CD4-positive, alpha-beta T cell treated with Interleukin-4 for 1 hour (primary cell): ENCODE data around the gene CYP27B1.

ENCODE experiments used
- DNase-seq, 2 donors: peaks; one replicate each; pipeline ENCODE4 v3.0.0-alpha.2; 2020 to 2022

Gene CYP27B1

DNA sequence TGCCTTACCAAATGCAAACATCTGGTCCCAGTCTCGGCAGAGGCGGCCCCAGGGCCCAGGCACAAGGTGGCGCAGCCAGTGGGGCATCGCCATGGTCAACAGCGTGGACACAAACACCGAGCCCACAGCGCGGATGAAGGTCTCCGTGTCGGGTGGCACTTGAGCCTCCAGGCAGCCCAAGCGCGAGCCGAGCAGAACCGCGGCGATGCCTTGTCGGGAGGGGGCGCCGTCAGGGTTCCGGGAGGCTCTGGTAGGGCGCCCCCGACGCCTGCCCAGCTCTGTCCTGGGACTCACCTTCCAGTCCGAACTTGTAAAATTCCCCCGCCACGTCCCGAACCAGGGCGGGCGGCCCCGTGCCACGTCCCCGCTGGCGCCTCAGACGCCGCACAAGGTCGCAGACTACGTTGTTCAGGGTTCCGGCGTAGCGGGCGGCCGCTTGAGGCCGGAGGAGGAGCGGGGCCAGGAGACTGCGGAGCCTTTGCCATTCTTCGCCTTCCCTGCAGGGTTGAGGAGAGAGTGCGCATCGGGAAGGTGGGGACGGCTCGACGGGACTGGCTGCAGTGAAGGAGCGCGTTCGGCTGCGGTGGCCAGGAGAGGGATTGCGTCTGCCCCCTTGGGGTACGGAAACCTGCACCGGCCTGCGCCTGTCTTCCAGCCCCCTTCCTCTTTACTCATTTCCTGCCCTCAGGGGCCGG is 1.7 kb downstream of the CYP27B1 start:
- DNase-seq, result peak; percentile 46 to 57

DNA sequence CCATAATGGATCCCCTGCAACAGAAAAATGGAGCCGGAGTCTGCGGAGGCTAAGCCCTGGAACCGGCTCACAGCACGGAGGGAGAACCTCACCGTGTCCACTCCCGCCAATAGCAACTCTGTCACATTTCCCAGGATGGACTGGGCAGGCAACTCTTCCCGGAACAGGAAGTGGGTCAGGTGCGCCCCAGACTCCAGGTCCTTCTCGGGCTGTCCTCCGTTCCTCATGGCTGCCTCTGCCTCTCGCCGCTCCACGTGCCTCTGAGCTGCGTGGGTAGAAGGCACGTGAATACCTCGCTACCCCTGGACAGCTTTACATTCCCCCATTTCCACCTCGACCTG is 2.2 kb downstream of the CYP27B1 start:
- DNase-seq, result no peak

DNA sequence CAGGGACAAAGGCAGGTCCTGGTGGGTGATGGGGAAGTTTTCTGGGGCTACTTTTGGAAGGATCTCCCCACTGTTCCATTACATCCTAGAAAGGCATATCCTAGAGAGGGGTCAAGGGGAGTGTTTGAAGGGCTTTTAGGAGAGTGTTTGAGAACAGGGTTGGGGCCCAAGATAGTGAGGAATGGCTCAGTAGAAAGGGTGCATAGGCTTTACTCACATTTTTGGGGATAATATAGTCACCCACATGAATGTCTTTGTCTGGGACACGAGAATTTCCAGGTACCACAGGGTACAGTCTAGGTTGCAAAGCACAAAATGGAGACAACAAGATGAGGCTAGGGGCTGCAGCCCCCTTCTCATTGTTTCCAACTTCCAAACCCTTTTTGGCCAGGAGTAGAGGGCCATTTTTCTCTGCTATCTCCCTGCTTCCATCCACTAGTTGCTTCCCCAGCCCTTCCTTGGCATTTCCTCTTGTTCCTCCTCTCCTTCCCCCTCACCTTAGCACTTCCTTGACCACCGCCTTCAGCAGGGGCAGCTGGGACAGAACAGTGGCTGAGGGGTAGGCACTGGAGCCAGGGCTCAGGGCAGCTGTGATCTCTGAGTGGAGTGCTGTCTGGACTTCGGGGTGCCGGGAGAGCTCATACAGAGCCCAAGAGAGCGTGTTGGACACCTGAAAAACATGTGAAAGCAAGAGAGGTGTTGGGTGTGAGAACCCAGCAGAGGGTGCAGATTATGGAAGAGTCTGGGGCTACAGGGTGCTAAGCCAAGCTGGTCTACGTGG is 2.8 kb downstream of the CYP27B1 start:
- DNase-seq, result no peak

DNA sequence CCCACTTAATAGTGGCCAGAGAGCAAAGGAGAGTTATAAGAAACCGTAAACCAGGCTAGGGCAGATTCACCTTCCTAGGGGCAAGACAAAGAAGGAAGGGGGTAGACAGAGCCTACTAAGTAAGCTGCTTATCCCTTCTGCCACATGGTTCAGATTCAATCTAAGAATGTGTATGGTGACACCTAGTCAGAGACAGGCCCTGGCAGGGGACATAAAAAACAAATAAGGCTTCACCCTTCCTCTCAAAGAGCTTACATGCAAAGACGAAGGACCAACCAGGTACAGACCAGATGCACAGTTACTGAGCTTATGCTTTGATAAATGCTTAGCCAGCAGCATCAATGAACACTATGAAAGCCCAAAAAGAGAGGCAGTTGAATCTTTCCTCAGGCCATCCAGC is 4.4 kb downstream of the CYP27B1 start:
- no peak for DNase-seq

DNA sequence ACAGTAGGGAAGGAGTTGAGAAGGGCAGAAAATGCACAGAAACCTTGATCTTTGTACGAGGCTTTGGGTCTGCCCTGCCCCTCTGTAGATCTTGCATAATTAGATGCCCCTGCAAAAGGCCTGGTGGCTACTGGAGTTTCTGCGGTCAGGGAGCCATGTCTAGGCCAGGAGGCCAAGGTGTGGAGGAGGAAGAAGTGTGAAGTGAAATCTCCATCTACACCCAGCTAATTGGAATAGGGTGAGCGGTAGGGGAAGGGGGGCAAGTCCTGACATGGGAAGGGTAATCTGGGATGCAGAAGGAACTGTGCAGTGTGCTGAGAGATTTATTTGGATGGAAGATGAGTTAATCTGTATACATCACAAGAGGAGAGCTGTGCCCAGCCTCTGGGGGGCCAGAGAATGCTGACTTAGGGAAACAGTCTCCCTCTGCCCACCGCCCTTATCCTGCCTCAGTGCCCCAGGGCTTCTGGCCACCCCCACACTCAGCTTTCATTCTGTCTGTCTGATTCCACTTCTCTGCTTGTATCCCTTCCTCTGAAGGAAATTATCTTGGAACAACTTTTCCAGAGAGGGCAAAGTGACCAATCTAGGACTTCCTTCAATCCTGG is 5.4 kb downstream of the CYP27B1 start:
- no peak for DNase-seq

DNA sequence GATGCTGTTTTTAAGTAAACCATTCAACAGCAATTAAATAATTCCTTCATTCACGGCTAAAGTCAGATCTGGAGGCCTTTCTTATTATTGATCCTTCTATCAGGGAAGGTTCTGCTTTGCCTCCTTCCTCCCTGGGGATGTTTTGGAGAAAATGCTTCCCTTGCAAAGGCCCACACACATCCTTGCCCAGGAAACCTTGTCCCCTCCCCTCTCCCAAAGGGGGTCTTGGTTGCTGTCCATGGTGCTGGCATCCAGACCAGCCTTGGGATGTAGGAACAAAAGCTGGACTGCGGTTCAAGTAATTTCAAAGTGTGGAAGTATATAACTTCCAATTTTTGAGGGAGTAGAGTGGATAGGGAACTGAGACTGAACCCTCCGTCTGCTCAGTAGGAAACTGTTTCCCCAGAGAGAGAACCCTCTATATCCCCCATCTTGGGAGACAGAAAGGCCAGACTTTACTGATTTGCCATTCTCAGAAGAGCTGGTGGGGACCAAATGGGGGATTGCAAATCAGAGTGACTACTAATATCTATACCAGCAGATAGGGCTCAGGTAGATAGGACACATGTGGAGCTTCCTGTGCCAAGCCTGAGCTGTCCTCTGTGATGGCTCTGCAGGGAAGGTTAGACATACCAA is 6.4 kb downstream of the CYP27B1 start:
- DNase-seq, result no peak

DNA sequence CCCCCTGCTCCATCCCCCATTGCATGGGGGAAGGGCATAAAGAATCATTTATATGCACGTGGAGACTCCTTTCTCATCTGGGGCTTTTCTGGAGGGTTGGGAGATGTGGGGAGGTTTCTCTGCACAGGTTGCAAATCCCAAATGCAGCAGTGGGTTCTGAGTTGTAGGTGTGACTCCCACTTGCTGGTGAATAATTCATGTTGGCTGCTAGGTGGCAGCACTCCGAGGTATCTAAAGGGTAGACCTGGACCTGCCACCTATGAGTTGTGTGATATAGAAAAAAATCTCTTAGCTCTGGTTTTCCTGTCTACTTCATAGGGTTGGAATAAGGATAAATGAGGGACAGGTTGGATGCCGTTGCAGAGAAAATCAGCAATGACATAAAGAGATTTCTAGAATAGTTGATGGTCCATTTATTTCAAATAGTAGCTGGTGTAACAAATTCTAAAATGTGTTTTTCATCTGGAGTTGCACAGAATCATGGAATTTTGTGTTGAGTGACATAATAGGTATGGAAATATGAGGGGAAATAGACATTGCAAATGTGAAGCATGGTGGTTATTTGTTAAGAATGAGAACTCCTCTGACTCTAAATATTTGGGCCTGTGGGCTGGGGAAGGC is 7.4 kb downstream of the CYP27B1 start:
- DNase-seq, result peak; percentile 54 to 65

DNA sequence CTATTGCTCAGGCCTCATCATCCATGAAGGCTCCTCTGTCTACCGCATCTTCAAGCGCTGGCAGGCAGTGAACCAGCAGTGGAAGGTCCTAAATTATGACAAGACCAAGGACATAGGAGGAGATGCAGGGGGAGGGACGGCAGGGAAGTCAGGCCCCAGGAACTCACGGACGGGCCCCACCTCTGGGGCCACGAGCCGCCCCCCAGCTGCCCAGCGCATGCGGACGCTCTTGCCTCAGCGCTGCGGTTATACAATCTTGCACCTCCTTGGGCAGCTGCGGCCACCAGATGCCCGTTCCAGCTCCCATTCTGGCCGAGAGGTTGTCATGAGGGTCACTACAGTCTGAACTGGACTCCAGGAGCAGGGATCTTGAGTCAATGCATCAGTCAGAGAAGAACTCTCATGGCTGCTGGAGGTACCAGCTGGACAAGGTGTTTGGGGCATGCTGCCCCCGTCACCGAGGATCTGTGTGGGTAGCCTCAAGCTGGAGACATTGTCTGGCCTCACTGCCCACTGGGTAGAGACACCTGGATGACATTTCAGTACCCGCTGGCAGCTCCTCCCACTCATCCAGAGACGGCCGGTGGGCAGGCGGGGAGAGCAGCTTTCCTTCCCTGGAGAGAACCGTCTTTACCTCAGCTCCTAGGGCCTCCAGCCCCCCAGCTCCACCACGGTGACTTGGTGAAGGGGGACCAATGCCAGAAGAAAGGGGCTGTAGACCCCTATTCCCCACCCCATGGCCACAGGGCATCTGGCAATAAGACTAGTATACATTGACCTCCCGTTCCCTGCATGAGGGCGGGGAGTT is 8.1 kb downstream of the CYP27B1 start:
- no peak for DNase-seq

DNA sequence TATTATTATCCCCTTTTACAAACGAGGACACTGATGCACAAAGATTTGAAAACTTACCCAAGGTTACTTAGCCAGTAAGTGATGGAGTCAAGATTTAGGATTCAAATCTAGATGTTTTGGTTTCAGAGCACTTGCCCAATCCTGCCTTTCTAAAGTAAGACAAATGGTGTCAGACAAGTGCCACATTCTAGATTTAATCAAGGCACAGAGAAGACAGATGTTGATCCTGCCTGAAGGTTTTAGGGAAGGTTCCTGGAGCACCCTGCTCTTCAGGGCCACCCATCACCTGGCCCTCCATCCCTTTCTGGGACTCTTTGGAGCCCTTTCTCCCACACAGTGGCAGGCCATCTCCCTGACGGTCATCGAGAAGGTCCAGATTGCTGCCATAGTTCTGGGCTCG is 9.1 kb downstream of the CYP27B1 start:
- no peak for DNase-seq

DNA sequence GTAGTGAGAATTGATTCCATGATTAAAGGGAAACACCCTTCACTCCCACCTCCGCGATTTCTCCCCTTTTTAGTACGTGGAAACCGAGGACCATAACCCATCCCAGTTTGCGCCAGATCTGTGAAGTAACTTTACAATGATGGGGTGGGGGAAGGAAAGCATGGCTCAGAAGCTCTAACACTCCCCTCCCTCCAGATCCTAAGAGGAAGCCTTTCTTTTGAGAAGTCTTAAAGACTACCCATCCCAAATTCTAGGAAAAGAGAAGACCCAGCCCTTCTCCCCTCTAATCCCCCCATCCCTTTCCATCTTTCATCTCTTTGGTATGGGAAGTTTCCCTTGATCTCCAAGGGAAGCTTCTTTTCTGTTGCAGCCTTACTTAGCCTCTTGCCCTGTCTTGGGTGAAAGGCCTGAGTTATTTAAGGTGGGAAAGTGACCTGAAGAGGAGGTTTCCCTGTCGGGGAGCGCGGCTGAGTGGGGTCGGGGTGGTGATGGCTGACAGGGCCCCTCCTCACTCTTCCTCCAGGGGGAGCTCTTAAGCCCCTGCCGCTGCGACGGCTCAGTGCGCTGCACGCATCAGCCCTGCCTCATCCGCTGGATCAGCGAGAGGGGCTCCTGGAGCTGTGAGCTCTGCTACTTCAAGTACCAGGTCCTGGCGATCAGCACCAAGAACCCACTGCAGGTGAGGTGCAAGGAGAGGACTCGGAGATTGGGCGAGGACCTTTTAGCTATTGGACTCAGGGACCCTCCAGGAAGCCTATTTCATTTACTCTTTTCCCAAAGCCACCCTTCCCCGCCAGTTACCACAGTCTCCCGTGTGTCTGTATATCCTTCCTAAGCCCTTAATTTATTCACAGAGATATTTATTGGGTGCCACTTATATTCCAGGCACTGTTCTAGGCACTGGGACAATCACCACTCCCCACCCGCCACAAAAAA is 10.2 kb downstream of the CYP27B1 start:
- peak; percentile 75 to 78 for DNase-seq

DNA sequence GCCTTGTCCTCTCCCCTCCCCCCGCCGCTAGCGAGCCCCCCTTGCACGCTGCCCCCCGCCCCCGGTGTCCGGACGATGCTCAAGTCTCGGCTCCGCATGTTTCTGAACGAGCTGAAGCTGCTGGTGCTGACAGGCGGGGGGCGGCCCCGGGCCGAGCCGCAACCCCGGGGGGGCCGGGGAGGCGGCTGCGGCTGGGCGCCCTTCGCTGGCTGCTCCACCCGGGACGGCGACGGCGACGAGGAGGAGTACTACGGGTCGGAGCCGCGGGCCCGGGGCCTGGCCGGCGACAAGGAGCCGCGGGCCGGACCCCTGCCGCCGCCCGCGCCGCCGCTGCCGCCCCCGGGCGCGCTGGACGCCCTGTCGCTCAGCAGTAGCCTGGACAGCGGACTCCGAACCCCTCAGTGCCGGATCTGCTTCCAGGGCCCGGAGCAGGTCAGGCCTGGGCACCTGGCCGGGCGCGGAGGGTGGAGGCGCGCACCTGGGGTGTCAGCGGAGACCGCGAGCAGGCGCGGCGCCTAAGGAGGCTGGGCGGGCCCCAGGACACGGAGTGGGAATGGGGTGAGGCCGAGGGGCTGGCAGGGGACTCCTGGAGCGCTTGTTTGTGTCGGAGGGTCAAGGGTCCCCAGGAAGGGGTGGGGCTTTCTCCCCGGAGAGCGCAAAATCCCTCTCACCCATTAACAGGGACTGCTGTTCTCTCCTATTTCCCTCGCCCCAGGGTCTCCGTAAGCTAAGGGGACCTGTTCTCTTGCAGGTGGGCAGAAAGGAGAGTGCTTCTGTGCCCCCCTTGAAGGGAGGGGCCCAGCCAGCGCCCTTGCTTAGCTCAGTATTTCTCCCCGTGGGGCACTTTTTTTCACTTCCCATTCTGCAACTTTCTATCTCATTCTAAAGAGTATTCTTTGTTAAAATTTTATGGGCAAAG is 11.2 kb downstream of the CYP27B1 start:
- peak; percentile 41 to 45 for DNase-seq

DNA sequence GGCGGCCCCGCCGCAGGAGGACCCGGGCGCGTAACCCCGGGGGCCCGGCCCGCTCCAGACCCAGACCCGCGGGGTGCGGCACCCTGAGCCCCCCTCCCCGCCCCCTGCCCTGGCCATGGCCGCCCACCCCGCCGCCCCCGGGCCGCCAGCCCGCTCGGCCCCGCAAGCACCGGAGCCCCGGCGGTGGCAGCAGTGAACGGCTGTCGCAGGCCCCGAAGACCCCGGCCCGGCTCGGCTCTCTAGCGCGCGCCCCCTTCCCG is 11.8 kb downstream of the CYP27B1 start:
- no peak for DNase-seq

DNA sequence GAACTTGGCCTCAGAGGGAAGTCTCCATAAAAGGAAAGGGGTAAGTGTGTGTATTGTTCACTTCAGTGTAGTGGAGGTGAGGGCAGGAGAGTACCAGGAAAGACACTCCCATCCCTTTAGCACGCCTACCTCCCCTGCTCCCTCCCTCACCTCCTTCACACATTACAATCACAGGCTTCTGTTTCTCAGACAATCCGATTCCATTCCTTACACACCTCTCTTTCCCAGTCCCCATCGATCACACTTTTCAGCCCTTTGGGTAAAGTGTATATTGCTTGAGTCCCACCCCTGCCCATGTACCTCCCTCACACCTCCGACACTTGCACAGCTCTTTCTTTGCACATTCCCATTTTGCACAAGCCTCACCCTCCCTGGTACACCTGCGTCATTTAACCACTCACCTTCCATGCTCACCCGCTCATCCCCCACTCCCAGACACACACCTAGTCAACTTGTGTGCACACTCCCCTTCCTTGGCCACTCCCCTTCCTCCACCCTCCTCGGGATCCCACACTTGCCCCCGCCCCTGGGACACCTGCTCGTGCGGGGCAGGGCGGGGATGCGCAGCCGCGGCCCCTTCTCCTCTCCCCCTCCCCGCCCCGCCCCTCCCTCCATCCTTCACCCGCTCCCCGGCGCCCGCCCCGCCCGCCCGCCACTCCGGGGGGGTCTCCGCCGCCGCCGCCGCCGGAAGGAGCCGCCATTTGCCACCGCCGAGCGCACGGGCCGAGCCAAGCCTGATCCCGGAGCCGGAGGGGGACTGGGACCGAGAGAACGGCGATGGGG is 12.3 kb downstream of the CYP27B1 start, which contains the start of gene MARCHF9:
MARCHF9 (plus strand) TSS at position 693 of the 783 bp plus-strand sequence. CDS start 426 bp downstream, outside the sequence.
- DNase-seq, result peak; percentile 91 to 94

DNA sequence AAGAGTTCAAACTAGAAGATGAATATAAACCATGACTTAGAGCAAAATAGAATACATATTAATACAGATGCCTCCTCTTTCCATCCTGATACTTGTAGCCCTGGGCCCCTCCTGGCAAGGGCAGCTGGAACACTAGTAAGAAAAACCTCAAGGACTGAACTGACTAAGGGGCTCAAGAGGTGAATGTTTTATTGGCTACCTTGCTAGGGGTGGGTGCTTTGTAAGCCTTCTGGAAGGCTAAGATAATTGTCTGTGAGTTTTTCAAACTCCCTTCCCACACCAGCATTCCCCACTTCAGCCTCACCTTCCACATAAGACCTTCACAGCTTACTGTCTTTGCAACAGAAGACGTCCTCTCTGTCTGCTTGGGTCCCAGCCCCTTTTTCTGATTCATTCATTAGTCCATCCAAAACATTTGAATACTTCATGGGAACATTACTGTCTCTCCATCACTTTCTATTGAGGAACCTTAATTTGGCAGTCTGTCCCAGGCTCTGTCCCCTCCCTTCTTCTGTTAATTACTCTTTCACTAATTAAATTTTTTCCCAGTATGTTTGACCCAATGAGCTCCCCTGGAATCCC is 13.0 kb downstream of the CYP27B1 start:
- no peak for DNase-seq

DNA sequence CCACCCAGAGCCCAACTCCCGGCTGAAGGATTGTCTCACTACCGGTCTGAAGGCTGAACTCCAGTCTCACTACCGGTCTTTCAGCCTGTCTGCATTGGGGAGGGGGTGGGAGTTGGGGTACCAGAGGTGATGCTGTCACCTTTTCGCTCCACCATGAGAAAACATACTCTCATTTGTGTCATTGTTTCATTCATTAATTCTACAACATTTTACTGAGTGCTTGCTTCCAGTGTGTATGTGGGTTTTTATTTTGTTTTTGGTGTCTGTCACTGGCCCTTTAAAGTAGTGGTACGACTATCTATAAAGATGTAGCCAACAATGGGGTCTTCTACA is 14.2 kb downstream of the CYP27B1 start:
- no peak for DNase-seq

DNA sequence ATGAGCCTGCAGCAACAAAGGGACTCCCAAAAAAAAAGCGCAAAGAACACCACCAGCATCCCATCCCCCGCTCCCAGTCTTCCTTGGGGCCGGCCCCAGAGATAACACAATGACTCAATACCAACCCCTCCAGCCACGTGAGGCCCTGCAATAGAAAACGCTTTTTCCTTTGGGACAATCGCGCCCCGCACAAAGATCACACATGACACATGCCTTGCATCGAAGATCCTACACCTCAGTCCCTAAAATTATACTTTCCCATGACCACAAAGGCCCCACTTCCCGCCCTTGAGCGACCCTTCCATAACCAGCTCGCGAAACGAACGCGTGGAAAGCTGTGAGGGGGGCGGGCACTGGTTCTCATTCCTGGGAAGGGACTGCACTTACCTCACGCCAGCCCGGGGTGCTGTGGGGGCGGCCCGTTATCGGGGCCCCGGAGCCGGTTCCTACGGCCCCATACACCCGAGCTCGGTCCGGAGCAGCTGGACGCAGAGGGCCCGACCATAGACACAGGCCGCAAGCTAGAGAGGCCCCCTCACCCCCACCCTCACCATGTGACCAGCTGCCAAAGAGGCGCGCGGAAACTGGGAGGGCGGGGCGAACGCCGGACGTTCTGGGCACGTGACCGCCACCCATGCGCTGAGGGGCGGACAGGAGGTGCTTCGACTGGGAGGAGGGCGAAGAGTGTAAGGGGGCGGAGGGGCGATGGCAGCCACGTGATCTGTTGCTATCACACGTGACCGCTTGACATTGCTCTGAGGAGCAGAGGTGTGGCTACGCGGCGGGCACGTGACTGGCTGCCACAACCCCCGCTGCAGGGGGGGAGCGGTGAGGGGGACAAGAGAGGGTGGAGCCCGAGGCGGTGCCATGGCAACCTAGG is 14.8 kb downstream of the CYP27B1 start, which contains the start of gene CDK4:
CDK4 (minus strand) TSS at position 523 of the 880 bp plus-strand sequence. CDS start 593 bp downstream, outside the sequence.
- peak; percentile 100 for DNase-seq

DNA sequence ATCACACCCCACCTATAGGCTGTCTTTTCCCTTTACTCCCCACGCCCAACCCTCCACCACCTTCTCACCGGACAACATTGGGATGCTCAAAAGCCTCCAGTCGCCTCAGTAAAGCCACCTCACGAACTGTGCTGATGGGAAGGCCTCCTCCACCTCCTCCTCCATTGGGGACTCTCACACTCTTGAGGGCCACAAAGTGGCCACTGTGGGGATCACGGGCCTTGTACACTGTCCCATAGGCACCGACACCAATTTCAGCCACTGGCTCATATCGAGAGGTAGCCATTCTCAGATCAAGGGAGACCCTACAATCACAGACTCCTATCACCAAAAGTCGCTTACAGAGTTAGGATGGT is 15.5 kb downstream of the CYP27B1 start:
- DNase-seq, result no peak
